GM23338 (cell line): ENCODE results near the gene PNLIPRP2. TPM values are rescaled to one million over a fixed set of nuclear protein-coding genes. Genes with fewer than 3 reads are reported as not detected.

Source experiments
- ATAC-seq: fragments of 200-7000 bp; cut with Tn5 transposase; 3 replicates; pipeline ENCODE4 v1.9.1; 2020
- DNase-seq: peaks from one replicate; pipeline ENCODE4 v3.0.0-alpha.2; 2015; ENCODE audit warnings: low spot score
- H2AFZ ChIP-seq: fragments of 200-600 bp; sonication (generic); 2 replicates; pipeline ENCODE4 v1.8.0; 2016; ENCODE audit warnings: antibody characterized with exemption, mild to moderate bottlenecking, moderate library complexity
- H3F3A ChIP-seq: fragments of 200-600 bp; sonication (generic); replicated peaks from 2 replicates; pipeline ENCODE4 v1.8.0; 2017; ENCODE audit warnings: antibody characterized with exemption, mixed run types, low read depth
- H3K27ac ChIP-seq: fragments of 200-600 bp; sonication (generic); 2 replicates; pipeline ENCODE4 v1.6.1; 2016; ENCODE audit warnings: low read depth
- H3K27me3 ChIP-seq: fragments of 200-600 bp; sonication (generic); 2 replicates; pipeline ENCODE4 v1.8.0; 2016; ENCODE audit warnings: mild to moderate bottlenecking, mixed run types, moderate library complexity; ENCODE audit not compliant: insufficient read depth
- H3K36me3 ChIP-seq: fragments of 200-600 bp; sonication (generic); 2 replicates; pipeline ENCODE4 v1.8.0; 2016; ENCODE audit warnings: mild to moderate bottlenecking; ENCODE audit not compliant: insufficient read depth
- H3K4me1 ChIP-seq: fragments of 200-600 bp; sonication (generic); 2 replicates; pipeline ENCODE4 v1.8.0; 2016; ENCODE audit warnings: mild to moderate bottlenecking, moderate library complexity; ENCODE audit not compliant: insufficient read depth
- H3K4me2 ChIP-seq: fragments of 200-600 bp; sonication (generic); 2 replicates; pipeline ENCODE4 v1.7.1; 2017; ENCODE audit warnings: mixed run types
- H3K4me3 ChIP-seq: fragments of 200-600 bp; sonication (generic); 2 replicates; pipeline ENCODE4 v1.6.1; 2016; ENCODE audit warnings: mixed run types
- H3K79me2 ChIP-seq: fragments of 200-600 bp; sonication (generic); replicated peaks from 2 replicates; pipeline ENCODE4 v1.8.0; 2017; ENCODE audit warnings: mild to moderate bottlenecking; ENCODE audit not compliant: insufficient read depth
- H3K9me2 ChIP-seq: fragments of 200-600 bp; sonication (generic); 2 replicates; pipeline ENCODE4 v1.8.0; 2017; ENCODE audit not compliant: insufficient read depth
- H4K20me1 ChIP-seq: fragments of 200-600 bp; sonication (generic); replicated peaks from 2 replicates; pipeline ENCODE4 v1.8.0; 2017; ENCODE audit warnings: mild to moderate bottlenecking; ENCODE audit not compliant: insufficient read depth
- H3K27ac Mint-ChIP-seq: 2 replicates; pipeline ENCODE4 v1.8.0; 2020; ENCODE audit warnings: inconsistent platforms, mild to moderate bottlenecking, moderate library complexity, mixed read lengths
- H3K27me3 Mint-ChIP-seq: 3 replicates; pipeline ENCODE4 v1.8.0; 2022; ENCODE audit warnings: low read depth, mild to moderate bottlenecking, moderate library complexity, mixed read lengths, inconsistent platforms; ENCODE audit not compliant: insufficient read depth, poor library complexity
- H3K36me3 Mint-ChIP-seq: 3 replicates; pipeline ENCODE4 v1.8.0; 2021; ENCODE audit warnings: low read depth, mild to moderate bottlenecking, inconsistent platforms, moderate library complexity, mixed read lengths
- H3K4me1 Mint-ChIP-seq: 3 replicates; pipeline ENCODE4 v1.8.0; 2020; ENCODE audit warnings: mild to moderate bottlenecking, inconsistent platforms, mixed read lengths
- H3K4me3 Mint-ChIP-seq: 3 replicates; pipeline ENCODE4 v1.8.0; 2021; ENCODE audit warnings: moderate library complexity, mild to moderate bottlenecking, inconsistent platforms, mixed read lengths
- H3K9me3 Mint-ChIP-seq: 3 replicates; pipeline ENCODE4 v1.8.0; 2020; ENCODE audit warnings: moderate library complexity, mild to moderate bottlenecking, inconsistent platforms, mixed read lengths
- ETS1 ChIP-seq: IDR thresholded peaks from 2 replicates; pipeline ENCODE4 v1.6.1; 2016; ENCODE audit warnings: antibody characterized with exemption
- EZH2 ChIP-seq: fragments of 200-600 bp; sonication (generic); IDR thresholded peaks from one replicate; pipeline ENCODE4 v1.8.0; 2017; ENCODE audit warnings: antibody characterized with exemption, mild to moderate bottlenecking, low read depth; ENCODE audit not compliant: unreplicated experiment
- JUNB ChIP-seq: IDR thresholded peaks from one replicate; pipeline ENCODE4 v1.6.1; 2016; ENCODE audit warnings: antibody characterized with exemption; ENCODE audit not compliant: unreplicated experiment
- REST ChIP-seq: IDR thresholded peaks from one replicate; pipeline ENCODE4 v1.6.1; 2018; ENCODE audit warnings: antibody characterized with exemption; ENCODE audit not compliant: unreplicated experiment
- ZNF114 ChIP-seq: fragments of 250-450 bp; sonication (Bioruptor Pico); IDR thresholded peaks from 2 replicates; pipeline ENCODE4 v1.5.0; 2020; ENCODE audit warnings: mild to moderate bottlenecking, moderate library complexity
- ZNF331 ChIP-seq: fragments of 250-450 bp; sonication (Bioruptor Pico); IDR thresholded peaks from 2 replicates; pipeline ENCODE4 v1.5.0; 2020; ENCODE audit warnings: low read depth, mild to moderate bottlenecking, moderate library complexity
- ZNF462 ChIP-seq: fragments of 250-450 bp; sonication (Bioruptor Pico); IDR thresholded peaks from 2 replicates; pipeline ENCODE4 v1.5.0; 2020; ENCODE audit warnings: mild to moderate bottlenecking, moderate library complexity
- polyA plus RNA-seq: library from polyadenylated mRNA; unstranded; fragments of >200 nt; fragmentation: Nextera tagmentation; extraction: Ambion mirVana; gene quantifications from 2 replicates; pipeline ENCODE4 v1.2.1, GENCODE V29; 2016
- total RNA-seq: library from RNA; depleted of rRNA; stranded (reverse); fragments of >200 nt; shearing (Covaris generic); gene quantifications from 2 replicates; pipeline ENCODE4 v1.2.3, GENCODE V29; 2014

PNLIPRP2 gene
- total and polyA plus RNA-seq, 2 experiments from 2014 or later, result 0.24 TPM; not detected in 1

- TF ChIP-seq ZNF462 (CRISPR knock-in tag) (no peak), EZH2 (no peak), ETS1 (no peak), ZNF114 (CRISPR knock-in tag) (no peak), ZNF331 (CRISPR knock-in tag) (no peak)
These were observed 6.0 kb upstream of the PNLIPRP2 start (continued) for GRCh38 chr10:116614796-116615195.

- H3K36me3 Mint-ChIP-seq, result peaks cover 3% of the 10 kb centered on the region; the same call in 2 of the 3 replicates
- ATAC-seq (no peak), DNase-seq (no peak)
- H3K9me2 ChIP-seq, result peaks cover 6% of the 10 kb centered on the region; the same call in 1 of the 2 replicates
- H3K4me1 Mint-ChIP-seq, result peaks cover 6% of the 10 kb centered on the region; the same call in 2 of the 3 replicates
- 0 out of 2 replicates have a peak, but pooled peaks cover 3% of the 10 kb centered on the region for H3K36me3 ChIP-seq
- H2AFZ ChIP-seq, result no peak overlapping the region
- H3K9me3 Mint-ChIP-seq, result peaks cover 11% of the 10 kb centered on the region
- H3K27ac Mint-ChIP-seq, result no peak overlapping the region
- H4K20me1 ChIP-seq, result no peaks in the 10 kb centered on the region
- no peaks in the 10 kb centered on the region for H3K27me3 ChIP-seq
- peaks cover 2% of the 10 kb centered on the region for H3K27me3 Mint-ChIP-seq
- H3K79me2 ChIP-seq, result no peaks in the 10 kb centered on the region
- H3K4me3 ChIP-seq, result no peak overlapping the region
- H3K4me2 ChIP-seq, result no peak overlapping the region
- H3F3A ChIP-seq, result no peaks in the 10 kb centered on the region
- no peak overlapping the region for H3K4me3 Mint-ChIP-seq
- H3K4me1 ChIP-seq, result no peaks in the 10 kb centered on the region
- H3K27ac ChIP-seq, result no peak overlapping the region
- TF ChIP-seq JUNB (no peak), ZNF114 (CRISPR knock-in tag) (no peak), REST (no peak)
These were observed 5.5 kb upstream of the PNLIPRP2 start for GRCh38 chr10:116615199-116615776.
